Left lung (tissue), 10 donors: ENCODE data around the gene DNAH9. TPM values are rescaled to one million over a fixed set of nuclear protein-coding genes. Genes with fewer than 3 reads are reported as not detected.

Experiments
- ATAC-seq: fragments of 200-7000 bp; cut with Tn5 transposase; one replicate; pipeline ENCODE4 v1.9.1; 2020; ENCODE audit warnings: moderate library complexity
- DNase-seq, 4 donors: peaks; one replicate each; pipeline ENCODE4 v3.0.0-alpha.2; 2013 to 2020
- H3K27ac ChIP-seq, 2 donors: fragments of 200-600 bp; sonication (generic) in 1 of 2; one replicate each; pipeline versions ENCODE4 v1.5.0 to v1.8.0; 2020 to 2021
- H3K27me3 ChIP-seq, 2 donors: fragments of 200-600 bp; sonication (generic) in 1 of 2; one replicate each; pipeline versions ENCODE4 v1.5.0 to v1.8.0; 2020 to 2021
- H3K36me3 ChIP-seq, 2 donors: fragments of 200-600 bp; sonication (generic) in 1 of 2; one replicate each; pipeline versions ENCODE4 v1.5.0 to v1.8.0; 2020 to 2021
- H3K4me1 ChIP-seq, 2 donors: fragments of 200-600 bp; one replicate each; pipeline ENCODE4 v1.8.0; 2021
- H3K4me3 ChIP-seq, 2 donors: fragments of 200-600 bp; sonication (generic) in 1 of 2; one replicate each; pipeline versions ENCODE4 v1.5.0 to v1.8.0; 2020 to 2021; ENCODE audit warnings: mild to moderate bottlenecking in 1 of 2
- H3K9me3 ChIP-seq, 2 donors: fragments of 200-600 bp; sonication (generic) in 1 of 2; one replicate each; pipeline versions ENCODE4 v1.5.0 to v1.8.0; 2020 to 2021
- intact Hi-C, 2 donors: fragments of 100-400 bp; cut with DNase I; formaldehyde crosslinking; loops; one replicate each; pipeline versions ENCODE4 v1.11.2 to v1.14.2; 2022
- polyA plus RNA-seq, 6 donors: library from polyadenylated mRNA; unstranded; fragments of 120-200 nt; gene quantifications; one replicate each; pipeline ENCODE4 v1.2.1, GENCODE V29; 2013; ENCODE audit not compliant: insufficient read length in 6 of 6
- total RNA-seq, 2 donors: library from RNA; stranded (reverse); fragmentation: NEBNext Ultra II Directional; extraction: Animal tissue kit (Norgen Biotek cat#: 25700); gene quantifications; one replicate each; pipeline ENCODE4 v1.2.1, GENCODE V29; 2021
- TF ChIP-seq, protein P1 (sequence below), 2 donors: fragments of 200-600 bp; sonication (generic) in 1 of 2; IDR thresholded peaks; one replicate each; pipeline versions ENCODE4 v1.5.0 to v1.8.0; 2021; ENCODE audit warnings: antibody characterized with exemption in 2 of 2
- donor health status: DM: no; HTN: yes; CAD: no.
- donor health status: DM: no; HTN: no; CAD: no.

Gene DNAH9
- total and polyA plus RNA-seq, 8 donors = 0.38 to 12.0 (median 7.5) TPM

DNA sequence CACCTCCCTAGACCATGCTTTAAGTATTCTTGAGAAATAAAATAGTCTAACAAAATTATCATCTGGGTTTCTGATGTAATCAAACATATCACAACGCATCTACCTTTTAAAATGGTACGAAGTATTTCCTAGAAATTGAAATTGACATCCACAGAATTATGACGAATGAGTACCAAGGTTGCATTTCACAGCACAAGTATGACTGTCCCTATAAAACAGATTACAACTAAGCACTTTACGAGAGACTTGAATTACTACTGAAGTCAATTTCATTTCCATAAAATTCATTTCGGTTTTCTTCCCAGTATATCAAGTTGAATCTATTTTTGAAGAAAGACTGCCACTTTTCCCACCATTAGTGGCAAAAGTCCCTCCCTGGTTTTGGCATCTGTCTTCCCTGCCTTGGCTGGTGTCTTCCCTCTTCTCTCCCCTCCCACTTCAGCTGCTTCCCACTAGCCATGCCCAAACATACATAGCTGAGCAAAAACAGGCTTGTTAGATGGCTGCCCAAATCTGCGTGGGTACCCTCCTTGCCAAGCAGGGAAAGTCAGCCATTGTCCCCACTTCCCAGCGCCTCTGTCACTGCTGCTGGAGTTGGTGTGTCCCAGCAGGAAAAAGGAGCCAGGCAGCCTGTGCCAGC lies 29.2 kb downstream of the DNAH9 start:
- Histone ChIP-seq H3K4me3 (no peak overlapping the region), H3K27me3 (no peaks in the 10 kb centered on the region), H3K36me3 (no peaks in the 10 kb centered on the region), H3K27ac (no peak overlapping the region), H3K9me3 (no peaks in the 10 kb centered on the region), H3K4me1 (no peaks in the 10 kb centered on the region)
- ATAC-seq (no peak), DNase-seq (no peak)
- intact Hi-C loops = no loop called here
- TF ChIP-seq, protein P1, sequence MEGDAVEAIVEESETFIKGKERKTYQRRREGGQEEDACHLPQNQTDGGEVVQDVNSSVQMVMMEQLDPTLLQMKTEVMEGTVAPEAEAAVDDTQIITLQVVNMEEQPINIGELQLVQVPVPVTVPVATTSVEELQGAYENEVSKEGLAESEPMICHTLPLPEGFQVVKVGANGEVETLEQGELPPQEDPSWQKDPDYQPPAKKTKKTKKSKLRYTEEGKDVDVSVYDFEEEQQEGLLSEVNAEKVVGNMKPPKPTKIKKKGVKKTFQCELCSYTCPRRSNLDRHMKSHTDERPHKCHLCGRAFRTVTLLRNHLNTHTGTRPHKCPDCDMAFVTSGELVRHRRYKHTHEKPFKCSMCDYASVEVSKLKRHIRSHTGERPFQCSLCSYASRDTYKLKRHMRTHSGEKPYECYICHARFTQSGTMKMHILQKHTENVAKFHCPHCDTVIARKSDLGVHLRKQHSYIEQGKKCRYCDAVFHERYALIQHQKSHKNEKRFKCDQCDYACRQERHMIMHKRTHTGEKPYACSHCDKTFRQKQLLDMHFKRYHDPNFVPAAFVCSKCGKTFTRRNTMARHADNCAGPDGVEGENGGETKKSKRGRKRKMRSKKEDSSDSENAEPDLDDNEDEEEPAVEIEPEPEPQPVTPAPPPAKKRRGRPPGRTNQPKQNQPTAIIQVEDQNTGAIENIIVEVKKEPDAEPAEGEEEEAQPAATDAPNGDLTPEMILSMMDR (IDR thresholded peaks at IDR 0.05) = no peak

DNA sequence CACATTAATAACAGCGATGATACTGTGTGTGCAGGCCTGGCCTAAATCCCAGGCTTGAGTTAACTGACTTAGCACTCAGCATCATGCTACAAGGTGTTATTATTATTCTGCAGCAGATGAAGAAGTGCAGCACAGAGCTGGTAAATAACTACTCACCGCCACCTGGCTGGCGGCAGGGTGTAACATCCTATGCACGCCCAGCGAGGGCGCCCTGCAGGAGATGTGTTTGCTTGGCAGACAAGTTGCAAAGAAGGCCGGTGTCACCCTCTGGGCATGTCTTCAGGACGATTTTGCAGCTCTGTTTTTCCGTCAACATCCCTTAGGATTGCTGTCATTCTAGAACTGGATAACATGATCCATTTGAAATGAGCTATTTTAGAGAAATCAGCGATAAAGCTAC lies 30.1 kb downstream of the DNAH9 start:
- H3K4me3 ChIP-seq = no peak overlapping the region
- intact Hi-C loops = no loop called here
- no peaks in the 10 kb centered on the region for H3K27me3 ChIP-seq
- H3K27ac ChIP-seq = no peak overlapping the region
- no peaks in the 10 kb centered on the region for H3K4me1 ChIP-seq
- no peaks in the 10 kb centered on the region for H3K36me3 ChIP-seq
- TF ChIP-seq, protein P1 (IDR thresholded peaks at IDR 0.05) = no peak
- DNase-seq = no peak
- H3K9me3 ChIP-seq = no peaks in the 10 kb centered on the region
- no peak for ATAC-seq

- TF ChIP-seq, protein P1 (IDR thresholded peaks at IDR 0.05) = no peak
- no peaks in the 10 kb centered on the region for H3K9me3 ChIP-seq
- DNase-seq (no peak), ATAC-seq (no peak)
- no peaks in the 10 kb centered on the region for H3K36me3 ChIP-seq
- intact Hi-C loops = no loop called here
- H3K4me1 ChIP-seq = no peaks in the 10 kb centered on the region
- no peak overlapping the region for H3K27ac ChIP-seq
- no peak overlapping the region for H3K4me3 ChIP-seq
- H3K27me3 ChIP-seq = no peaks in the 10 kb centered on the region
These were observed 30.6 kb downstream of the DNAH9 start for GRCh38 chr17:11628831-11629230.

GRCh38 chr17:11636771-11637170 lies 38.5 kb downstream of the DNAH9 start:
- ATAC-seq = no peak
- H3K36me3 ChIP-seq = no peaks in the 10 kb centered on the region
- no peaks in the 10 kb centered on the region for H3K4me1 ChIP-seq
- H3K9me3 ChIP-seq = no peaks in the 10 kb centered on the region
- H3K4me3 ChIP-seq = no peak overlapping the region
- no peak overlapping the region for H3K27ac ChIP-seq
- no peak for DNase-seq
- intact Hi-C loops = no loop called here
- H3K27me3 ChIP-seq = no peaks in the 10 kb centered on the region
- TF ChIP-seq, protein P1 (IDR thresholded peaks at IDR 0.05) = no peak

- TF ChIP-seq, protein P1 (IDR thresholded peaks at IDR 0.05) = no peak
- no peak for DNase-seq
- H3K36me3 ChIP-seq = no peaks in the 10 kb centered on the region
- H3K27ac ChIP-seq = no peak overlapping the region
- no peaks in the 10 kb centered on the region for H3K4me1 ChIP-seq
- intact Hi-C loops = no loop called here
- H3K27me3 ChIP-seq = no peaks in the 10 kb centered on the region
- no peak for ATAC-seq
- no peak overlapping the region for H3K4me3 ChIP-seq
- no peaks in the 10 kb centered on the region for H3K9me3 ChIP-seq
These were observed 39.5 kb downstream of the DNAH9 start for GRCh38 chr17:11637796-11638195.
